ENCODE measurements around the gene EFNA5. TPM values are rescaled to one million over a fixed set of nuclear protein-coding genes. Genes with fewer than 3 reads are reported as not detected.
"Not testable (repeated sequence)": the region's sequence is repeated elsewhere in the genome, so short reads cannot be mapped to it uniquely, and the experiment has no call there.

Gene EFNA5
- total and polyA plus RNA-seq, 5 experiments from 2014 or later: 0.03 TPM; not detected in 4

DNA sequence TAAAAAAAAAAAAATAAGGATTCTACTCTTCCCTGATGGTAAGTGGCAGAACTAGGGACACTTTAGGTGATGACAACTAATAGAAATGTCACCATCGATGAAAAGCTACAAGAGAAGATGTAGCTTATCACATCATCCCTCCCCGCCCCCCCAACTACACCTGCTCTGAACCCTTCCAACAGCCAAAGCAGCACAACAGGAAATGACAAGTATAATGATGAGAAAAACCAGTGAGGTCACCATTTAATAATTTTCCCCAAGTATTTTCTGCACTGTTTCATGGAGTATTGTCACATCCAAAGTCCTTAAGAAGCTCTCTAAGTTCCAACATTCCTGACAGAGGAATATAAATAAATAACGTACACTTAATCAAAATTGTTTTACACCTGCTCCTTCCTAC is 221.4 kb downstream of the EFNA5 start:
- POLR2A ChIA-PET: no interaction called here
- no peak for DNase-seq
- Mint-ChIP-seq H3K27ac (no peak overlapping the region), H3K4me1 (peaks cover 0 to 2% (median 0%) of the 10 kb centered on the region in 4 donors), H3K27me3 (peaks cover 1 to 12% (median 5%) of the 10 kb centered on the region in 5 donors), H3K4me3 (no peak overlapping the region), H3K9me3 (peaks cover 0 to 7% (median 0%) of the 10 kb centered on the region in 9 donors), H3K36me3 (no peaks in the 10 kb centered on the region)
- no peak for ATAC-seq

- H3K27ac Mint-ChIP-seq: no peak overlapping the region
- ATAC-seq: no peak
- peaks cover 0 to 7% (median 0%) of the 10 kb centered on the region in 9 donors for H3K9me3 Mint-ChIP-seq
- H3K4me3 Mint-ChIP-seq: no peak overlapping the region
- POLR2A ChIA-PET: no interaction called here
- no peaks in the 10 kb centered on the region for H3K36me3 Mint-ChIP-seq
- H3K27me3 Mint-ChIP-seq: peaks cover 1 to 12% (median 5%) of the 10 kb centered on the region in 5 donors
- peaks cover 0 to 2% (median 0%) of the 10 kb centered on the region in 4 donors for H3K4me1 Mint-ChIP-seq
- DNase-seq: no peak
These were observed 223.2 kb downstream of the EFNA5 start for GRCh38 chr5:107447587-107447986.

- Mint-ChIP-seq H3K36me3 (no peaks in the 10 kb centered on the region), H3K4me3 (no peak overlapping the region), H3K27ac (no peak overlapping the region), H3K9me3 (peaks cover 0 to 7% (median 0%) of the 10 kb centered on the region in 9 donors), H3K4me1 (peaks cover 0 to 2% (median 0%) of the 10 kb centered on the region in 4 donors), H3K27me3 (peaks cover 1 to 12% (median 5%) of the 10 kb centered on the region in 5 donors)
- POLR2A ChIA-PET: no interaction called here
- DNase-seq (no peak), ATAC-seq (no peak)
These were observed 223.8 kb downstream of the EFNA5 start for GRCh38 chr5:107446972-107447371.

- POLR2A ChIA-PET: no interaction called here
- H3K4me3 Mint-ChIP-seq: no peak overlapping the region
- H3K9me3 Mint-ChIP-seq: peaks cover 0 to 8% (median 2%) of the 10 kb centered on the region in 9 donors
- ATAC-seq (no peak), DNase-seq (no peak)
- no peak overlapping the region for H3K27ac Mint-ChIP-seq
- H3K27me3 Mint-ChIP-seq: peaks cover 1 to 12% (median 5%) of the 10 kb centered on the region in 5 donors
- peaks cover 0 to 2% (median 0%) of the 10 kb centered on the region in 4 donors for H3K4me1 Mint-ChIP-seq
- H3K36me3 Mint-ChIP-seq: peaks cover 0 to 2% (median 0%) of the 10 kb centered on the region in 3 donors
These were observed 226.4 kb downstream of the EFNA5 start for GRCh38 chr5:107444300-107444699.

DNA sequence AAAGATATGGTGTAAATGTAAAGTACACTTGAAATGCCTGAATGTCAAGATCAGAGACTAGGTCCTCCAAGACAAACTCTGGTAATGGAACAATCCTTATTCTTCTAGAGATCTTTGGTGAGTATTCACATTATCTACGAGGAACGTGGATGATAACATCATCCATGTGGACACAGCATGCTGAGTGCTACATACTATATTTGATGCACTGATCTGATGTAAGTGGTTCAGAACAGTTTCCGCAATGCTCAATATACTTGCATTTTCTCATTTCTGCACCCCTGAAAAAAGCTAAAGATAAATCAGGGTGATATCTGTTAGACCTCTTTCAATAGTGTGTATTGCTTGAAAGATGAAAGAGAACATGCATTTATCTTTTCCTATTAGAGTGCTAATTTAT is 226.8 kb downstream of the EFNA5 start:
- H3K36me3 Mint-ChIP-seq: peaks cover 0 to 6% (median 0%) of the 10 kb centered on the region in 3 donors
- no peak overlapping the region for H3K4me3 Mint-ChIP-seq
- peaks cover 0 to 12% (median 4%) of the 10 kb centered on the region in 9 donors for H3K9me3 Mint-ChIP-seq
- DNase-seq (no peak), ATAC-seq (no peak)
- H3K27me3 Mint-ChIP-seq: peaks cover 1 to 12% (median 5%) of the 10 kb centered on the region in 5 donors
- peaks cover 0 to 2% (median 0%) of the 10 kb centered on the region in 4 donors for H3K4me1 Mint-ChIP-seq
- H3K27ac Mint-ChIP-seq: no peak overlapping the region
- POLR2A ChIA-PET: no interaction called here

DNA sequence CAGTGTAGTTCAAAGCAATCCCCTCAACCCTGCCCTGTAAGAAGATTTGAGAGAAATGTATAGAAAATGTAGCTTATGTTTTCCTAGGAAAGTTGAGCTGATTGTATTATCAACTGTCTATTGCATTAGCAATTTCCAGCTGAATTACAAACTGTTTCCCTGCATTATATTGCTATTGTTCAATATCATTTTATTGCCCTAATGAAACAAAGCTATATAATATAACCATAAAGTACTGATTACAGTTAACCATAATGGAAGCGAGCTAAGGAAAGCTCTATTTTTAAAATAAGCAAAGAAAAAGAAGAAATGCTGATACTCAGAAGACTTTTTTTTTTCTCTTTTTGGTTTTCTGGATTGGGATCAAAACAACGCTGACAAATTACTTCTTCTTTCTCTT is 228.3 kb downstream of the EFNA5 start:
- H3K27me3 Mint-ChIP-seq: peaks cover 1 to 6% (median 3%) of the 10 kb centered on the region in 5 donors
- ATAC-seq: no peak
- DNase-seq: no peak
- H3K36me3 Mint-ChIP-seq: peaks cover 0 to 8% (median 0%) of the 10 kb centered on the region in 3 donors
- H3K4me3 Mint-ChIP-seq: no peak overlapping the region
- peaks cover 0 to 17% (median 6%) of the 10 kb centered on the region in 9 donors for H3K9me3 Mint-ChIP-seq
- no peak overlapping the region for H3K27ac Mint-ChIP-seq
- H3K4me1 Mint-ChIP-seq: peaks cover 0 to 2% (median 0%) of the 10 kb centered on the region in 4 donors
- POLR2A ChIA-PET: no interaction called here

DNA sequence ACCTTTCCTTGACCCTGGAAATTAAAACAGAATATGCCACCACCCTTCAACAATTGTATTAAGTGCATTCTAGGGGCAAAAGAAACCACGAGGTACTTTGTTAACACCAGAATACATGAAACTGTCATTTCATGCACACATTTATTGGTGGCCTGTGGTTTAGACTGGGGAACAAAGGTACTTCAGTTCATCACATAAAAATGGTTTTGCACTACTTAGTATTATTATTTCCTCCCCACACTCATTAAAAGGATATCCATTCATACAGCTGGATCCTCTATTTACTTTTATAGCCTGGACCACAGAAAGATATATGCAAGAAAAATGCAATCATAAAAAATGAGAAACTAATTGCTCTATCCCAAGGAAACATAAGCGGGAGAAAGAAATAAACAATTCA is 230.9 kb downstream of the EFNA5 start:
- DNase-seq (no peak), ATAC-seq (no peak)
- no peaks in the 10 kb centered on the region for H3K4me1 Mint-ChIP-seq
- POLR2A ChIA-PET: no interaction called here
- H3K9me3 Mint-ChIP-seq: peaks cover 0 to 17% (median 6%) of the 10 kb centered on the region in 9 donors
- no peak overlapping the region for H3K27ac Mint-ChIP-seq
- peaks cover 0 to 8% (median 0%) of the 10 kb centered on the region in 3 donors for H3K36me3 Mint-ChIP-seq
- no peak overlapping the region for H3K4me3 Mint-ChIP-seq
- H3K27me3 Mint-ChIP-seq: peaks cover 0 to 3% (median 2%) of the 10 kb centered on the region in 5 donors

- Mint-ChIP-seq H3K9me3 (peaks cover 0 to 17% (median 6%) of the 10 kb centered on the region in 9 donors), H3K27ac (no peak overlapping the region), H3K36me3 (peaks cover 0 to 8% (median 0%) of the 10 kb centered on the region in 3 donors), H3K4me3 (no peak overlapping the region), H3K27me3 (peaks cover 0 to 4% (median 0%) of the 10 kb centered on the region in 5 donors), H3K4me1 (no peaks in the 10 kb centered on the region)
- POLR2A ChIA-PET: no interaction called here
- ATAC-seq (no peak), DNase-seq (no peak)
These were observed 232.7 kb downstream of the EFNA5 start for GRCh38 chr5:107437986-107438510.

DNA sequence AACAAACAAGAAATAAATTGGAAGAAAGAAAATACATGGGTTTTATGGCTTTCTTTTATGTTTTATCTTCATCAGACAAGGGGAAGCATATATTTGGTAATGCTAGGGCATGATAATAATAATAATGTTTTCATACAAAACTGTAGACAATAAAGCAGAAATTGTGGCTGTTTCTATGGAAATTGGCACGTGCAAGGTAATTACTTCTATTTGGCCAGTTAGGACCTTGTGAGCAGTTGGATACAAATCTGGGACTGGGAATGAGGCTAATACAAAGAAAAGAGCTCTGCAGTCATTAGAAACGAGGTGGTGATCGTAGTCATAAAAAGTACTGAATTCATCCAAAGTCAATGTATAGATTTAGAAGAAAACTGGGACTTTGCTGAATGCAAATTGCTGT is 233.6 kb downstream of the EFNA5 start:
- H3K36me3 Mint-ChIP-seq: peaks cover 0 to 8% (median 0%) of the 10 kb centered on the region in 3 donors
- H3K4me3 Mint-ChIP-seq: no peak overlapping the region
- H3K27ac Mint-ChIP-seq: no peak overlapping the region
- ATAC-seq (no peak), DNase-seq (no peak)
- peaks cover 0 to 17% (median 6%) of the 10 kb centered on the region in 9 donors for H3K9me3 Mint-ChIP-seq
- POLR2A ChIA-PET: no interaction called here
- H3K4me1 Mint-ChIP-seq: no peaks in the 10 kb centered on the region
- H3K27me3 Mint-ChIP-seq: peaks cover 0 to 4% (median 0%) of the 10 kb centered on the region in 5 donors

- POLR2A ChIA-PET: no interaction called here
- H3K4me3 Mint-ChIP-seq: no peak overlapping the region
These were observed 234.5 kb downstream of the EFNA5 start for GRCh38 chr5:107436201-107436600.

GRCh38 chr5:107435061-107435460 is 235.7 kb downstream of the EFNA5 start:
- POLR2A ChIA-PET: no interaction called here
- Mint-ChIP-seq H3K36me3 (peaks cover 0 to 8% (median 0%) of the 10 kb centered on the region in 3 donors), H3K27me3 (peaks cover 0 to 4% (median 0%) of the 10 kb centered on the region in 5 donors), H3K4me1 (peaks cover 0 to 2% (median 0%) of the 10 kb centered on the region in 4 donors), H3K4me3 (no peak overlapping the region), H3K27ac (no peak overlapping the region), H3K9me3 (peaks cover 0 to 17% (median 6%) of the 10 kb centered on the region in 9 donors)
- DNase-seq: no peak
- ATAC-seq: no peak

More at GRCh38 chr5:107436201-107436600, 234.5 kb downstream of the EFNA5 start:
- no peaks in the 10 kb centered on the region for H3K4me1 Mint-ChIP-seq
- H3K27me3 Mint-ChIP-seq: peaks cover 0 to 4% (median 0%) of the 10 kb centered on the region in 5 donors
- H3K27ac Mint-ChIP-seq: no peak overlapping the region
- ATAC-seq: no peak
- H3K36me3 Mint-ChIP-seq: peaks cover 0 to 8% (median 0%) of the 10 kb centered on the region in 3 donors
- H3K9me3 Mint-ChIP-seq: peaks cover 0 to 17% (median 6%) of the 10 kb centered on the region in 9 donors
- DNase-seq: no peak

GRCh38 chr5:107433646-107434045 is 237.1 kb downstream of the EFNA5 start:
- H3K4me1 Mint-ChIP-seq, H3K4me3 Mint-ChIP-seq, H3K9me3 Mint-ChIP-seq, DNase-seq, ATAC-seq, H3K36me3 Mint-ChIP-seq, H3K27ac Mint-ChIP-seq, POLR2A ChIA-PET, H3K27me3 Mint-ChIP-seq: not testable (repeated sequence)

DNA sequence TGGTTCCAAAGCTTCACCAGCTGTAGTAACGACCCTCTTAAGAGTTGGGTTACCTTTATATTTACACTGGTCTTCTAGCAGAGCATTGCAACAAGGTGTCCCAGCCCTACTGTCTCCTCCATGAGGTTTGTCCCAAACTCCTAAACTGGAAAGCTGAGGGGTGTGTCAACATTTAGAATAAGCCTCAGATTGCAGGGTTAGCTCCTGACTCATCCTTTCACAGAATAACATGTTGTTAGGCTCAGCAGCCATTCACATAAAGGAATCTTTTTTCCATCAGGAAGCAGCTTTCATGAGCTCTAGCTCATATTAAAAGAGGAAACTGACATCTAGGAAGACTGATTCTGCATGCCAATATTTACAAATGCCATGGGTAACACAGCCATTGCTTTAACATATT is 238.7 kb downstream of the EFNA5 start:
- Mint-ChIP-seq H3K4me1 (peaks cover 0 to 5% (median 0%) of the 10 kb centered on the region in 4 donors), H3K4me3 (no peak overlapping the region), H3K27me3 (peaks cover 0 to 5% (median 3%) of the 10 kb centered on the region in 5 donors), H3K27ac (no peak overlapping the region), H3K36me3 (no peaks in the 10 kb centered on the region), H3K9me3 (no peaks in the 10 kb centered on the region)
- no peak for ATAC-seq
- DNase-seq: no peak
- POLR2A ChIA-PET: no interaction called here

- H3K4me1 Mint-ChIP-seq: peaks cover 0 to 5% (median 0%) of the 10 kb centered on the region in 4 donors
- H3K27ac Mint-ChIP-seq: no peak overlapping the region
- no peak for ATAC-seq
- DNase-seq: no peak
- H3K27me3 Mint-ChIP-seq: peaks cover 0 to 7% (median 3%) of the 10 kb centered on the region in 5 donors
- POLR2A ChIA-PET: no interaction called here
- H3K36me3 Mint-ChIP-seq: no peaks in the 10 kb centered on the region
- H3K4me3 Mint-ChIP-seq: no peak overlapping the region
- H3K9me3 Mint-ChIP-seq: no peaks in the 10 kb centered on the region
These were observed 239.2 kb downstream of the EFNA5 start for GRCh38 chr5:107431536-107431935.
